CD4-positive, alpha-beta T cell treated with Interleukin-21 for 1 hour (primary cell): ENCODE measurements around the gene PREX1.
"Not testable (repeated sequence)": the region's sequence is repeated elsewhere in the genome, so short reads cannot be mapped to it uniquely, and the experiment has no call there.

Experiments
- DNase-seq: peaks from one replicate; pipeline ENCODE4 v3.0.0-alpha.2; 2020

PREX1 gene

DNA sequence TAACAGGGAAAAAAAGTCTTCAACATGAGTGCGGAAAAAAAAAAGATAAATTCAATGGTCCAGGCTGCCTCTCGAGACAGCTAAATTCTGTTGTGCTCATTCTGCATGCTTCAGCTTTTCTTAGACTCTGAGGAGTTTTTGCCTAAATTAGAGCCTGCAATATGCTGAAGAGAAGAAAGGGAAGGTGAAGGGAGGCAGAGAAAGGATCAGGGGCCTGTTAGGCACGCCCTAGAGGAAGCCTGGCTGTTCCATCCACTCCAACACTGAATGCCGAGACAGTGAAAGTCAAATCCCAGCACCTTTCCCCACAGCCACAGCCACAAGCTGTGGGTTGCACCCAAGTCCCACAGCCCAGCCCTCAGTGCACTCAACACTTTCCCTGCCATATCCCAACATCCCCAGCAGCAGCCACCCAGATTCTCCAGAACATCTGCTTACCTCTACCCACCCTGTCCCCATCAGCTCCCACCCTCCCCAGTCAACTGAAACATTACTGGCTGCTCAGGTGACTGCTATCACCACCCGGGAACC is 37.3 kb downstream of the PREX1 start:
- DNase-seq, result no peak

GRCh38 chr20:48789781-48790472 is 37.9 kb downstream of the PREX1 start:
- DNase-seq, result no peak

GRCh38 chr20:48789185-48789668 is 38.6 kb downstream of the PREX1 start:
- DNase-seq, result no peak

- no peak for DNase-seq
Measured at GRCh38 chr20:48788486-48789072, 39.2 kb downstream of the PREX1 start.

- DNase-seq, result no peak
Measured at GRCh38 chr20:48787861-48788375, 39.9 kb downstream of the PREX1 start.

DNA sequence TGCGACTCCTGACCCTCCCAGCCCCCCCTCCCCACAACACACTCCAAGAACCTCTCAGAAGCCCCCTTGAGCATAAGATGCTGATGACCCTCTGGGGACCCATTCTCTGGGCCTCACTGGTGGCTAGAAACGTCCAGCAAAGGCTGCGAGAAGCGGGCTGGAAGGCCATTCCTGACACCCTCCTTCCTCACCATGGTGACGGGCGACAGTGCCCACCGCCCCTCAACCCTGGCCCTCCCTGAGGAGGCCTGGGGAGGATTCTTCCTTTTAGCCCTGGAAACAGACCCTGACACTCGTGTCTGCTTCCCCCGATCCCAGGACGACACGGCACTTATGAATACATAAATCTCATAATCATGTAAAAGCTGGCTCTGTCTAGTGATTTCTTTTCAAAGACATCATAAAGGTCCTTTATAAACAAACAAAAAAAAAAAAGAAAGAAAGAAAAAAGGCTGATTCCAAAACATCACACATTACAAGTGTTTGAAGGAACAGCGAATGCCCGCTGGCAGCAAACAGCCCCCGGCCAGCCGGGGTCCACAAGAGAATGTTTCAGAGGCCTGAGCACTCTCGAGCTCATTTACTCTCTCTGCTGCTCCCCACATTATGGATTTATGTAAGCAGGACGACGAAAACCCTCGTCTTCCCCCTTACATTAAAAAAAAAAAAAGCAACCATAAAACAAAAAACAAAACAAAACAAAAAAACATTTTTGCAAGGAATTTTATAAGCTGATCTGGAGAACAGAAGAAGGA is 40.7 kb downstream of the PREX1 start:
- no peak for DNase-seq

GRCh38 chr20:48785801-48786200 is 42.0 kb downstream of the PREX1 start:
- no peak for DNase-seq

DNA sequence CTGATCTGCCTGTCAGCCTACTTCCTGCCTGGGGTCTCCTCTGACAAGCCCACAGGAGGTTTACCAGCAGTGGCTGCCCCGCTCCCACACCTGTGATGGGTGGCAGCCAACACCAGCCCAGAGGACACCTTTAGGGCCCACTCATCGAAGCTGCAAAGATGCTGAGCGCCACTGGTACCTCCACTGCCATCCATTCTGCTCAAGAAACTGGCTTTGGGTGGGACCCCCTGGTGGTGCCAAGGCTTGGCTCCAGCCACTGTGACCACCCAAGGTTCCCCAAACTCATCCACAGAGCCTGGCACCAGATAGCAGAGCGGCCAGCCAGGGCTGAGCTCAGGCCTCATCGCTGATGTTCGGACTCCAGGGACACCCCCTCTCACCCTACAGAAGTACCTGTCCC is 42.5 kb downstream of the PREX1 start:
- DNase-seq, result no peak

DNA sequence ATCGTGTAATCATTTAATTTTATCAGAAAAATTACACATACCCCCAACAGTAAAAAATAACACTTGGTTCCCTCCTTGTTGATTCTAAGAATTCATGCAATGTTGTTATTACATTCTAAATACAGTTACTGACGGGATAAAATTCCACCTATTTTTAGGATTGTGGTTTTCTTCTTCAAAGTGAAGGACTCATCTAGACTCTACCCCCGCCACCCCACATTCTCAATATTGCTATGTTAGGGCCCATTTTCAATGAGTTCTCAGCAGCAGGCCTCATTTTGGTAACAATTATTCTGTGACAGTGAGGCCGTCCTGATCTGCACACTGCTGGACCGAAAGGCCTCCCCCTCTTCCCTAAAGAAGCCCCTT is 43.5 kb downstream of the PREX1 start:
- no peak for DNase-seq

DNA sequence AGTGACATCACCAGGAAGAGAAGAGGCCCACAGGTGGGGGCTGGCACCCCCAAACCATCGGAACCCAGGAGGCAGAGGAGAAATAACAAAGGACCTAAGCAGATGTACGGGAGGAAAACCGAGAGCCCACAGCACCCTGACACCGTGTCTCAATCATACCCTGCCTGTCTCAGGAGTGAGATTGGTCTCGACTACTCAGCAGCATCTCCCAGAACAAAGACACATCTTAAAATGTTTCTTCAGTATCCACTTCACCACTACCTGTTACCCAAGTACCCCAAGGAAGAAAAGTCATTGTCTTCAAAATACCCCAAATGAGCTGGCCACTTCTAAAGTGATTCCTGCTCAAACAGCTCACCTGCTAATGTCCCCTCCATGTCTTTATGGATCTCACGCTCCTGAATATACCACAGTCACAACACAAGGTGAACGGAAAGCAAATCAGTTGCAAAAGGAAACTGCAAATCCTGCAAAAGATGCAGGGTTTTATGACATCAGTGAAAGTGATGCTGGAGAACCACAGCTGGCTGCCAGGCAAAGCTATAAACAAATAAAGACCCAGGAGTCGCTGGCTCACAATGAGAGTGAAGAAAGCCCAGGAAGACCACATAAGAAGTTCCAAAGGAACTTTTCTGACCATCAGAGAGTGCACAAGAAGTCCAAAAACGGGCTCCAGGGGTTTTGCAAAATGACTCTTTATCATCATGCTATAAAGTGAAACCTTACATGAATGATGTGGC is 44.1 kb downstream of the PREX1 start:
- peak; percentile 73 for DNase-seq

DNA sequence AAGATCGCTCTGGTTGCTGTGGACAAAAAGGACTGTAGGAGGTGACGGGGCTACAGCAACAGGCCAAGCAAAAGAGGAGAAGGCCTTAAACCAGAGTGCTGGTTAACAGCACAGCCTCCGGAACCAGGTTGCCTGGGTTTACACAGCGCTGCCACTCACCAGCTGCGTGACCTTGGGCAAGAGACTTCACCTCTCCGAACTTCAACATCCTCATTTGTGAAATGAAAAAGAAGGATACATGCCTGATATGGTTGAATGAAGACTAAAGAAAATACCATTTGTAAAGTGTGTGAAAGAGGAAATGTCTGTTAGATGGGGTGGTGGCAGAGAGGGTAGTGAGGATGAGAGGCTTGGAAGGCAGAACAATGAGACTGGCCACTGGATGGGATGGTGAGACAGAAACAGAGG is 44.9 kb downstream of the PREX1 start:
- DNase-seq, result no peak

DNA sequence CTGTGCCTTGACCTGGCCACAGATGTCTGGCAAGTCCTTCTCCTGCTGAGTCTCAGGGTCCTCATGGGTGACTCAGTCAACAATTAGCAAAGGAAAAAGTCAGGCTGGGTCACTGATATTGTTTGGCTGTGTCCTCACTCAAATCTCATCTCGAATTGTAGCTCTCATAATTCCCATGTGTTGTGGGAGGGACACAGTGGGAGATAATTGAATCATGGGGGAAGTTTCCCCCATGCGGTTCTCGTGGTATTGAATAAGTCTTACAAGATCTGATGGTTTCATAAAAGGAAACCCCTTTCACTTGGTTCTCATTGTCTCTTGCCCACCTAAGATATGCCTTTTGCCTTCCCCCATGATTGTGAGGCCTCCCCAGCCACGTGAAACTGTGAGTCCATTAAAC is 45.7 kb downstream of the PREX1 start:
- DNase-seq, result no peak

DNA sequence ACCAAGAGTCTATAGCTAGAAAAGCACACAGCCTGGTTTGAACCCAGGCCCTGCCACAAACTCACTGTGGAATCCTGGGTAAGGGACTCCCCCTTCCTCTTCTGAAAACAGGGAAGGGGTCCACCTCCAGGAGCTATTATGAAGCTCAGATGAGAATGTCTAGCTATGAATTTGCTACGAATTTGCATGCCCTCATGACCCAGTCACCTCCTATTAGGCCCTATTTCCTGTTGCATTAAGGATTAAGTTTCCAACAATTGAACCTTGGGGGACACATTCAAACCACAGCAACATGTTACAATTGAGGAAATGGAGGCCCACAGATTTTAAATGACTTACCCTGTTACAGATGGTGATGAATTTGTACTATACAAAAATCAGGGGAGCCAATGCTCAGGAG is 46.2 kb downstream of the PREX1 start:
- no peak for DNase-seq

DNA sequence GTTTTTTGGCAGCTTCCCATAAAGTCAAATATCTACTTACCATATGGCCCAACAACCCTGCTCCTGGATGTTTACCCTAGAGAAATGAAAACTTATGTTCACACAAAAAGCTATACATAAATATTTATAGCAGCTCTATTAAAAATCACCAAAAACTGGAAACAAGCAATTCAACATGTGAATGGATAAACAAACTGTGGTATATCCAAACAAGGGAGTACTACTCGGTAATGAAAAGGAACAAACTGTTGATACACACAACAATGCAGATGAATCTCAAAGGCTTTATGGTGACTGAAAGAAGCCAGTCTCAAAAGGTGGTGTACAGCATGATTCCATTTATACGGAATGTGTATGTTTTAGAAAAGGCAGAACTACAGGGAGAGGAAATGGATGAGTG is 48.4 kb downstream of the PREX1 start:
- DNase-seq, result no peak

DNA sequence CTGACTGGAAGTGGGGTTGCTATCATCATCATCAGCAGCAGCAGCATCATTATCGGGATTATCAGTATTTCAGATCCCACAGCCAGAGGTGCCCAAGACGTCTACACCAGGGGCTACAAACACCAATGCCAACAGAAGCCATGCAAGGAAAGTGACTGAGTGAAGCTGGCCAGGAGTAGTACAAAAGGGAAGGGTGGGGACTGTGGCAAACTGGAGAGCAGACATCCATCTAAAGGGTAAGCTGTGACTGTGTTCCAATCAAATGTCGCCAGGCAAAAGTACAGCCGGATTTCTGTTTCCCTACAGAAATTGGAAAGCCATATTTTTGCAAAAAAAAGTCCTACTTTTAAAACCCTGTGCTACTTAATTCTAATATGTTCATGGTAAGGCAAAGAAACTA is 50.0 kb downstream of the PREX1 start:
- DNase-seq, result no peak

GRCh38 chr20:48777005-48777404 is 50.8 kb downstream of the PREX1 start:
- DNase-seq, result peak; percentile 44

- no peak for DNase-seq
Measured at GRCh38 chr20:48776306-48776705, 51.5 kb downstream of the PREX1 start.

- not testable (repeated sequence) for DNase-seq
Measured at GRCh38 chr20:48775545-48775944, 52.3 kb downstream of the PREX1 start.

GRCh38 chr20:48774696-48775095 is 53.1 kb downstream of the PREX1 start:
- DNase-seq, result no peak

- DNase-seq, result no peak
Measured at GRCh38 chr20:48773837-48774418, 53.9 kb downstream of the PREX1 start.

- peak; percentile 41 for DNase-seq
Measured at GRCh38 chr20:48772183-48772976, 55.4 kb downstream of the PREX1 start.

DNA sequence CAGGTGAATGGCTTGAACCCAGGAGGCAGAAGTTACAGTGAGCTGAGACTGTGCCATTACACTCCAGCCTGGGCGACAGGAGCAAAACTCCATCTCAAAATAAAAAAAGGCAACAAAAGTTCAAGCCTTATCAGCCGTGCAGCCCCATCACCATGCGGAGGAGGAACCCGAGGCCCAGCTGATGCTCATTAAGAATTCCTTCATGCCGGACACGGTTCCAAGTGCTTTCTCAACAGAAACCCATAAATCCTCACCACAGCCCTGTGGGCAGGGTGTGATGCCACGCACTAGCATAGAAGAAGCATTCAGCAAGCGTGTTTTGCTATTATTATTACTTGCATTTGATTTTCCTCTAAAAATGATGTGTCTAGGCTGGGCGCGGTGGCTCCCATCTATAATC is 56.3 kb downstream of the PREX1 start:
- DNase-seq, result no peak
